Urinary bladder (tissue), 4 donors: ENCODE results near the gene SRGAP3. TPM values are rescaled to one million over a fixed set of nuclear protein-coding genes. Genes with fewer than 3 reads are reported as not detected.
A peak's percentile ranks its signal among the peaks of the same experiment; 100 is the strongest.

Experiments
- DNase-seq: peaks from one replicate; pipeline ENCODE4 v3.0.0-alpha.2; 2015; ENCODE audit errors: extremely low spot score
- H3K27ac ChIP-seq: one replicate; pipeline ENCODE4 v1.5.1; 2013; ENCODE audit warnings: low read depth, mild to moderate bottlenecking, moderate library complexity
- H3K36me3 ChIP-seq: one replicate; pipeline ENCODE4 v1.6.1; 2013; ENCODE audit warnings: mild to moderate bottlenecking, moderate library complexity; ENCODE audit not compliant: insufficient read depth
- H3K4me1 ChIP-seq: one replicate; pipeline ENCODE4 v1.6.1; 2013; ENCODE audit warnings: mild to moderate bottlenecking, moderate library complexity; ENCODE audit not compliant: insufficient read depth
- H3K4me3 ChIP-seq: one replicate; pipeline ENCODE4 v1.5.1; 2013; ENCODE audit warnings: low read depth, low read length
- whole genome bisulfite sequencing: extraction: QIAGEN DNeasy Blood & Tissue Kit; methylation state at CpG from one replicate; pipeline ENCODE4 v1.1.7; 2013; 5-methylcytosine and 5-hydroxymethylcytosine counted together
- polyA plus RNA-seq: library from polyadenylated mRNA; stranded (reverse); fragments of 200-250 nt; gene quantifications from one replicate; pipeline ENCODE4 v1.2.3, GENCODE V29; 2013
- total RNA-seq: library from RNA; depleted of rRNA; stranded (reverse); fragments of >200 nt; gene quantifications from one replicate; pipeline ENCODE4 v1.2.3, GENCODE V29; 2014
- donor health status: healthy with polysubstance abuse.
- donor health status: healthy.

SRGAP3 gene
- total and polyA plus RNA-seq, 2 donors: 3.1 to 21.4 TPM

DNA sequence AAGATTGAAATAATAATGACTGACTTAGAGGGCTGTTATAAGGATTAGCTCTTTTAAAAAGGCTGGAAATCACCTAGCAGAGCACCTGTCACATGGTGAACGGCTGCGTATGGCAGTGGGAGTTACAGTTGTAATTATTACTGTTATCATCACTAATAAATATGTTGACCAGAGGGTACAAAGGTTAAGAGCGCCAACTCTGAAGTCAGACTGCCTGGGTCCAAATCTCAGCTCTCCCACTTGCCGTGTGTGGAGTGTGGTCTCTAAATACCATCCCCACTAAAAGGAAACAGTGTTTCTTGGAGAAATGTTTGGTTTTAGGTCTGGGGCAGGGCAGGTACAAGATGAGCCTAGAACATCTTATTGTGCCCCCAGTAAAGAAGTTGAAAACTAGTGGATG is 280.2 kb downstream of the SRGAP3 start:
- H3K27ac ChIP-seq: no peak overlapping the region
- no peaks in the 10 kb centered on the region for H3K36me3 ChIP-seq
- H3K4me1 ChIP-seq: no peaks in the 10 kb centered on the region
- 66% methylated on average over 4 of the region's 4 CpGs for WGBS
- no peak overlapping the region for H3K4me3 ChIP-seq
- DNase-seq: no peak

DNA sequence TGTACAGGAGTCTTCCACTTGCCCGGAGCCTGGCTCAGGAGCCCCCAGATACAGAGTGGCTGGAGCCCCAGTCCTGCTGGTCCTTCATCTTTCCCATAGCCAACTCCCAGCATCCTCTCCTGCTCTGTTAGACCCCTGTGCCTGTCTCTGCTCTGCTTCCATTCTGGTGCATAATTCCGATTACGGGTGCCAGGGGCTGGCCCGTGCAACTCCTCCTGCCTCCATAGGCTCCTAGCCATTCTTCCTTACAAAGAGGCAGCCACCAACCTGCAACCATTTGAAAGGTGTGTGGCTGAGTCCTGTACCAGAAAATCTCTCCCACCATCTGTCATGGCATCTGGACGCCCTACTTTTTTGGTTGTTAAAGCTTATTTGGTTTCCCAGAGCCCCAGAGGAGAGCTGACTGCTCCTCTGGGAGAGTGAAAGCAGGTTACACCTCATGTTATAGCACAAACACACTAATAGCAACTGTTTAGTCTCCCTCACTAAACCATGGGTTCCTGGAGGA is 281.0 kb downstream of the SRGAP3 start:
- no peaks in the 10 kb centered on the region for H3K36me3 ChIP-seq
- WGBS: 72% methylated on average over 5 of the region's 5 CpGs
- no peak for DNase-seq
- H3K27ac ChIP-seq: no peak overlapping the region
- H3K4me1 ChIP-seq: no peaks in the 10 kb centered on the region
- H3K4me3 ChIP-seq: no peak overlapping the region

DNA sequence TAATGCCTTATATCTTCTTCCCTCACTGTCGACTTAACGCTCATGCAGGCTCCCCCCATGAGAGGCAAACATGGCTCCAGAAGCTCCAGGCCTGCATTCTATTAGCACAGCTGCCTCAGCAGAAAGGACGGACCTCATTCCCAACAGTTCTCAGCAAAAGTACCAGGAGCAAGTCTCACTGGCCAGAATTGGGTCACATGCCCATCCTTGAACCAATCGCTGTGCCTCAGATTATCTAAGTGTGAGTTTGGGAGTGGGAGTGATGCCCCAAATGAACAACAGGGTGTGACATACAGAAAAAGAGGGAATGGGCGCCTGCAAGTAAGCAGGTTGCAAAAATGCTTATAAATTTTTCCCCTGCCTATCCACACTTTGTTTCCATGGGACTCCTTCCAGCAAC is 281.9 kb downstream of the SRGAP3 start:
- Histone ChIP-seq H3K36me3 (no peaks in the 10 kb centered on the region), H3K27ac (no peak overlapping the region)
- DNase-seq: no peak

DNA sequence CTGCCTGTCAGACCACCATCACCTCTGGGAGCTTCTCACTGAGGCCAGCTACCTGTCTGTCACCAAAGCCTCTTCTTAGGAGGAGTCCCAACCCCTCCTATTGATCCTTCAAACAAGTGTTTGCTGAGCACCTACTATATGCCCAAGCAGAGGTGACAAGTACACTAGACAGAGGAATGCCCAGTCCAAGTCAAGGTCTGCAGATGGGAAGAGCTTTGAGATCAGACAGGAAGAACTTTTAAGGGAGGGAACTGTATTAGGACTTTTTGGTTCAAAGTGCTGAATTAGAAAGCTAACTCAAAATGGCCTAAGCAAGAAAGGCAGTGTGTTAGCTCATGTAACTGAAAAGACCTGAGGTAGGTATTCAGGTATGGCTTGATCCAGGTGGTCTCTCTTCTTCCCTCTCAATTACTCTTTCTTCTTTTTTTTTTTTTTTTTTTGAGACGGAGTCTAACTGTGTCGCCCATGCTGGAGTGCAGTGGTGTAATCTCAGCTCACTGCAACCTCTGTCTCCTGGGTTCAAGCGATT is 282.6 kb downstream of the SRGAP3 start:
- no peak overlapping the region for H3K4me3 ChIP-seq
- DNase-seq: no peak
- peaks cover 1% of the 10 kb centered on the region for H3K4me1 ChIP-seq
- WGBS: 82% methylated on average over 3 of the region's 3 CpGs
- H3K27ac ChIP-seq: no peak overlapping the region
- no peaks in the 10 kb centered on the region for H3K36me3 ChIP-seq

More for the DNA sequence above, 281.9 kb downstream of the SRGAP3 start:
- H3K4me3 ChIP-seq: no peak overlapping the region
- H3K4me1 ChIP-seq: no peaks in the 10 kb centered on the region
- 66% methylated on average over 5 of the region's 5 CpGs for WGBS

DNA sequence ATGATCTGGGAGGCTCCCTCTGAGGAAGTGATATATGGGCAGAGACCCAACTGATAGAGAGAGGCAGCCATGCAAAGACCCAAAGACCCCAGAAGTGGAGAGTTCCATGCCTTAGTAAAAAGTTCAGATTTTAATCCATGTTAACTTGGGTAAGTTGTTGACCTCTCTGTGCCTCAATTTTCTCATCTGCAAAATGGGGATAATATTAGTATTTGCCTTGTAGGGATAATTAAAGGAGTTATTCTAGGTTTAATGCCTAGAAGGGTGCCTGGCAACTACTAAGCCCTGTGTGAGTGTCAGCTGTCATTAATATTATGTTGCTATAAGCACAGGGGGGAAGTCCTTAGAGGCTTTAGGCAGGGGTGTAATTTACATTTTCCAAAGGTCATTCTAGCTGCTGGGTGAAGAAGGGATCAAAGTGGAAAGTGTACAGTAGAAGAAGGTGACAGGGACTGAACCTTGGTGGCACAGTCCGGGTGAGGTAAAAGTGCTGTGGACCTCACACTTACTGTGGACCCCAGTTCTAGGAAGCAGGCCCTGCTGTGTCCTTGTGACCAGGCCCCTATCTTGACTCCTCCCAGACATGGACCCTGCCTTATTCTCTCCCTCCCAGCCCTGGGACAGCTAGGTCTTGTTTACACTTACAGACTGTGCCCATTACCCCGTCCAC is 283.2 kb downstream of the SRGAP3 start:
- DNase-seq: no peak
- Histone ChIP-seq H3K4me3 (no peak overlapping the region), H3K36me3 (no peaks in the 10 kb centered on the region), H3K27ac (no peak overlapping the region), H3K4me1 (peaks cover 1% of the 10 kb centered on the region)
- WGBS: 85% methylated on average over 2 of the region's 2 CpGs

DNA sequence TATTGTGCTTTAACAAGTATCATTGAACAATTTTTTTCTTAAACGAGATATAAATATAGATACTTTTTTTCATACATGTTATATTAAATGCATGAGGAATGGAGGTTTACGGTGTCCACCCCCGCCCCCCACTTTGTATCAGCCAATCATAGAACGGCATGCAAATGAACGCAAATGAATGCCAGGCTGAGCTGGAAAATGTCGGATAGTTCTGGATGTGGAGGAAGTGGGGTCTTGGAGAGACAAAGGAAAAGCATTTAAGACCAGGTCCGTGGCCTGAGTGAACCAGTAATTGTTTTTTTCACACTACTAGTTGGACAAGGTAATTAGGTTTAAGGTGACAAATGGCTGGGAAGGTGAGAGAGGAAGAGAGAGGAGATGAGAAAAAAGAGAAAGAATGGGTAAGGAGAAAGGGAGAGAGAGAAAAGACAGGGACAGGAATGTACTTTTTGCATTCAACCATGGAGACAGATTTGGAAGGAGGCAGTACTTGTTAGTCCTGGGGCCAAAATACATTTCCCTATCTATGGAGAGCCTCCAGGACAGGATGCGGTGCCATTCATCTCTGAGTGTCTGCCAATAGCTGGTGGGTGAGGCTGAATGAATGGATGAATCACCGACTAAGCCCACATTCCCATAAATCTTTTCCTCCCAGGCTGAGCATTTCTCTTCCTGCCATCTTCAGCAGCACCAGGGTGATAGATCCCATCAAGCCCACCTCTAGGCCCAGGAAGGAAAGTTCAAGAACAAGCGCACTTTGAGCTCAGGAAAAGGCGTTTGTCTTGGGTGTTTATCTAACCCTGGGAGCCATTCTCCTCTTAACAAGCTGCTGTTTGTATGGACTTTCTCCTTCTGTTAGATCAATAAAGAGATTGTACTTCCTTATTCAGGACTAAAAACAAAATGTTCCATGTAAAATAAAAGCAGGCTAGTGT is 284.7 kb downstream of the SRGAP3 start:
- 76% methylated on average over 11 of the region's 11 CpGs for WGBS

DNA sequence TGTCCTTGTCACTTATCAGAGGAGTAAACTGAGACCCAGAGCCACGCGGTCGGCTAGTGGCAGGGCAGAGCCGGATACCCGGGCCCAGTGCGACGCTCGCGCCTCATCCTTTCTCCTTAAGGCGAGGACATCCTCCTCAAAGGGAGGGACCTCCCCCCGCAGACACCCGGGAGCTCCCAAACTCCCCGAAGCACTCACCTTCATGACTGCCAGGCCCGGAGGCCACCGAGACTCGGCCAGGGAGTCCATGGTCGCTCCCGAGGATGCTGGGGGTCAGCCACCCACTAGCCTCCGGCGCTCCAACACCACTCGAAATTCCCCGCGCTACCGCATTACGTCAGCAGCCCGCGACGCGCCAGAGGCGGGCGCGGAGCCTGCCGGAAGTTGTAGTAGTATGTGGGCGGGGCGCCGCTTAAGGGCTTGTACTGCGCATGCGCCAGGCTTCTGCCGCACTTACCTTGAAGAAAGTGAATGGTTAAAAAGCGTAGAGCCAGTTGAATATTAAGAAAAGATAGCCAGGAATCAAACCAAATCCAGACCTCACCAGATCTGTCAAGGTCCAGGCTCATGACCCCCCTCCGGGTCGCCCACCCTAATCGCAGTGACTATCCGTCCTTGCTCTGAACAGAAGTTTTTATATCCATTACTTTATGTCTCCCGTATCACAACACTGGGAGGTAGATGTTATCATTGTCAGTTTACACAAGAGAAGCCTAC is 286.2 kb downstream of the SRGAP3 start, which contains the start of gene RAD18:
RAD18 (minus strand) TSS at position 336 of the 717 bp plus-strand sequence; CDS start at position 249, 87 bp downstream.
- Histone ChIP-seq H3K36me3 (no peaks in the 10 kb centered on the region), H3K4me1 (peaks cover 1% of the 10 kb centered on the region), H3K4me3 (peak within 1 kb of the TSS; percentile 61), H3K27ac (peak within 1 kb of the TSS; percentile 33)
- DNase-seq: peak; percentile 75
- WGBS: under 1% methylated on average over 45 of the region's 45 CpGs

More for the DNA sequence above, 284.7 kb downstream of the SRGAP3 start:
- peaks cover 1% of the 10 kb centered on the region for H3K4me1 ChIP-seq
- no peaks in the 10 kb centered on the region for H3K36me3 ChIP-seq
- H3K27ac ChIP-seq: no peak overlapping the region
- H3K4me3 ChIP-seq: no peak overlapping the region
- DNase-seq: no peak

DNA sequence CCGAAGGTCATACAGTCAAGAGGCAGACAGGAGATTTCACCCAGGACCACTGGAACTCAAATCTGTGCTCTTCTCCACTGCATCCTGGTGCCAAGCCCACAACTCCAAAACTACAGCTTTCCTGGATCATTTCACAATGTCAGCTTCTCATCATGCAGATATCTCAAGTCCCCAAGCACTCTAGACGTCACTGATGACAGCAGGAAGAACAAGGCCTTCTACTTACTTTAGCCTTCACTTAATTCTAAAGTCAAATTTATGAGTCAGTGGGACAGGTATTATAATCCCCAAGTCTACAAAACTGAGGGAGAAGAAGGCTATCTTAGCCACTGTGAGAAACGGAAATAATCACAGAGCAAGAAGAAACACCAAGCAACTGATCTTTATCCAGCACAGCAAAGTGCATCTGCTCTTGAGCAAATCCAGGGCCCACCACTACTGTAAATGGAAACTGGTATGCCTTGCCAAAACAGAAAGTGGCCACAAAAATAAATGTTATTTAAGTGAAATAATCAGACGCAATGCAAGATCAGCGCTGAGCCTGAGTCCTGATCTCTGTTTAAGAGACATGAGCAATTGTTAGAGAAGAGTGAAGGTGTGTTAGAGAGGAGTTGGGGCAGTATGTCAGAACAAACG is 287.1 kb downstream of the SRGAP3 start:
- H3K4me3 ChIP-seq: peak overlapping the region; percentile 61
- no peak overlapping the region for H3K27ac ChIP-seq
- H3K4me1 ChIP-seq: peaks cover 1% of the 10 kb centered on the region
- WGBS: 28% methylated on average over 6 of the region's 6 CpGs
- DNase-seq: no peak
- H3K36me3 ChIP-seq: no peaks in the 10 kb centered on the region

DNA sequence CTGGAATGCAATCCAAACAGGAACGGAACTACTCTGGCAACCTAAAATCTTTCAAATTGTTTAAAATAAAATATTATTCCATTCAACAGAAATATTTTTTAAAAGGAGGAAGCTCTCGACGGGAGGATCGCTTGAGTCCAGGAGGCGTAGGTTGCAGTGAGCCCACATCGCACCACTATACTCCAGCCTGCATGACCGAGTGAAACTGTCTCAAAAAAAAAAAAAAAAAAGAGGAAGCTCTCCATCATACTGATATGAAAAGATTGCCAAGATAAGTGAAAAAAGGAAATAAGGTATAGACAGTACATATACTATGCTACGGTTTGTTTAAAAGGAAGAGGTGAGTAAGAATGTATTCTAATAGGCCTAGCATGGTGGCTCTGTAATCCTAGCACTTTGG is 289.8 kb downstream of the SRGAP3 start:
- WGBS: 91% methylated on average over 8 of the region's 8 CpGs
- no peaks in the 10 kb centered on the region for H3K36me3 ChIP-seq
- no peak overlapping the region for H3K27ac ChIP-seq
- no peak for DNase-seq
- H3K4me1 ChIP-seq: peaks cover 1% of the 10 kb centered on the region
- H3K4me3 ChIP-seq: no peak overlapping the region

DNA sequence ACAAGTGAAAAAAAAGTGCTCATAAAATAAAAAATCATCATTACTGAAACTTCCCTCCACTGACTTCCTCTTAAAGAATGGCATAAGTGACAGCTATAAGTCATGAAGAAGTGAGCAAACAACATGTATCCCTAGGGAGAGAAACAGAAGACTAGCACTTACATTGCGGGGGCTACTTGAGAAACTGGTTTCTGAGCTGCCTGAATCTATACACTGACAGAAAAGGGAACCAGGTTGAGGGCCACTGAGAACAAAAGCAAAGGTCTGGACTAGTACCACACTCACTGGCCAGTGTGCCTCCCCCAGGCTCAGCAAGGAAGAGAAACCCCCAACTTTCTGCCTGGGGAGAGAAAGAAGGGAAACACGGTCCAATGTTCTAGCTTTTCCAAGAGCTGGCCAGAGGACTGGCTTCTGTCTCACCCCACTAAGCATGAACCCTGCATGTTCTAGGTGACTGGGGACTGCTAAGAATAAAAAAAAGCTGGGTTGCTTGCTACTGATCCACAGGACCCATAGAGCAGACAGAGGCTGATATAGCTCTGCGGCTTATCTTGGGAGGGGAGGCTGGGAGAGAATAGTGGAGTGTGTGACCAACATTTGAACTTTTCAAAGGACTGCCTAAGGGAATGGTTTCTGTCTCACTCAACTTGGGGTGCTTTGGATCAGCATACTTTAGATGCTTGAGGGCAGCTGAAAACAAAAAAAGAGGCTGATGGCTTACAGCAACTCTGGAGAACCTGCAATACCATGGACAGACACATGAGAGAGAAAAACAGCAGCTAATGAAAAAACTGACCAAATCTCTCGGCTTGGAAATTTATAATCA is 294.3 kb downstream of the SRGAP3 start:
- no peaks in the 10 kb centered on the region for H3K4me1 ChIP-seq

DNA sequence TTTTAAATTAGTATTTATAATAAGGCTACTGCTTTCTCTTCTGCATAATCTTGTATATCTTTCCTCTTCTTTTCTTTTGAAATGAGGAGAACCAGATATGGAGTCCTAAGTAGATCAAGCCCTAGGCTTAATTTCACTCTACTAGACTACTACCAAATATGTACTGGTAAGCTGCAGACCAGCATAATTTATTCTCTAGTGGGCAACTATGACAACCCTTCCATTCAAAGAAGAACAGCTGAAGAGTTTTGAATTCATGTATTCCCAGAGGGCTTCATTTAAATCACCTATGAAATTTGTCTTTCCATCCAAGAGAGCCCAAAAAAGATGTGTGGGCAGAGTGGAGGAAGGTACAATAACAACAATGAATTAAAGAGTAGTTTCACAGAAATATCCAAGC is 296.1 kb downstream of the SRGAP3 start:
- Histone ChIP-seq H3K27ac (no peak overlapping the region), H3K36me3 (no peaks in the 10 kb centered on the region), H3K4me1 (no peaks in the 10 kb centered on the region), H3K4me3 (no peak overlapping the region)
- no peak for DNase-seq

More for the DNA sequence above, 294.3 kb downstream of the SRGAP3 start:
- DNase-seq: no peak
- H3K36me3 ChIP-seq: no peaks in the 10 kb centered on the region
- no peak overlapping the region for H3K4me3 ChIP-seq
- 61% methylated on average over 4 of the region's 4 CpGs for WGBS
- H3K27ac ChIP-seq: no peak overlapping the region

DNA sequence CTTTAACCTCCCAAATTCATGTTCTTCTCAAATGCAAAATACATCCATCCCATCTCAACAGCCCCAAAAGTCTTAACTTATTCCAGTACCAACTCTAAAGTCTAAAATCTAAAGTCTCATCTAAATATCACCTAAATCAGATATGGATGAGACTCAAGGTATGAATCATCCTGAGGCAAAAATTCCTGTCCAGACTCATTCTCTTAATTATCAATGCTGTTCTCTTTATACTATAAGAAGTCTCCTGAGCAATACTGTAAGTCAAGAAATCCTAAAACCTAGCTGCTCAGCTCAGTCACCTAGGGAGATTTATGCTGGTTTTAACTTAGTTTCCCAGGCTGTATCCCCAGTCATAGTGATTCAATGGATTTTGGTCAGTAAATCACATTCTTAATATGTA is 297.3 kb downstream of the SRGAP3 start:
- no peak for DNase-seq

More for the DNA sequence above, 297.3 kb downstream of the SRGAP3 start:
- H3K4me3 ChIP-seq: no peak overlapping the region
- H3K27ac ChIP-seq: no peak overlapping the region
- H3K36me3 ChIP-seq: no peaks in the 10 kb centered on the region
- H3K4me1 ChIP-seq: no peaks in the 10 kb centered on the region
